Measurements from ENCODE around the gene PIK3R5.

DNA sequence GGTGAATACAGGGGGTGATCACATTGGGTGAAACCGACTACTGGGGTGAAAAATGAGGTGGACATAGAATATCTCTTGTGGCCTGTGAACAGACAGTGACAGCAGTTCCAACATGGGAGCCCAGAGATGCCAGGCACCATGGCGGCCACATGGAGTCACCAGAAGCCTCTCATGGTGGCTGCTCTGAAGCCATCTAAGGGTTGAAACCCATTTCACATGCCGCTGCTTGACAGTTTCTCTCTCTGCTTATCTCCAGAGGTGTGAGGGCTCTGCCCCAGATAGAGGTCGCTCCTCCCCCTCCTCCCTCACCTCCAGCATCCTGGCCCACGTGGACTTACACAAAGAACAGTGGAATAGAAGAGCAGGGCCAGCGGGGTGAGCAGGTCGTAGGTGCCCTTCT is 60.2 kb downstream of the PIK3R5 start:
- TF ChIP-seq GATA2 (IDR thresholded peaks at IDR 0.05; ENCODE audit: low read depth, low read length) = no peak
- no peak for TF ChIP-seq GATA3 (IDR thresholded peaks at IDR 0.05; ENCODE audit: low read depth, low read length)

Measured in SH-SY5Y (cell line).